Heart left ventricle (tissue), 16 donors: ENCODE results near the gene NCAPH2. TPM values are rescaled to one million over a fixed set of nuclear protein-coding genes. Genes with fewer than 3 reads are reported as not detected.
A peak's percentile ranks its signal among the peaks of the same experiment; 100 is the strongest.

ENCODE experiments used
- ATAC-seq, 4 donors: fragments of 200-7000 bp; cut with Tn5 transposase; one replicate each; pipeline ENCODE4 v1.9.1; 2020 to 2022; ENCODE audit warnings: moderate library complexity in 4 of 4, mild to moderate bottlenecking in 3 of 4, moderate number of reproducible peaks in 1 of 4
- DNase-seq, 5 donors: peaks; one replicate each; pipeline ENCODE4 v3.0.0-alpha.2; 2020
- H3K27ac ChIP-seq, 12 donors: fragments of 200-600 bp; sonication (generic) in 4 of 12; one replicate each; pipeline versions ENCODE4 v1.5.0 to v1.8.0; 2016 to 2022; ENCODE audit warnings: mild to moderate bottlenecking in 2 of 12
- H3K27me3 ChIP-seq, 9 donors: fragments of 200-600 bp; sonication (generic) in 2 of 9; one replicate each; pipeline versions ENCODE4 v1.5.1 to v1.8.0; 2016 to 2022; ENCODE audit warnings: mild to moderate bottlenecking in 3 of 9
- H3K36me3 ChIP-seq, 9 donors: fragments of 200-600 bp; sonication (generic) in 2 of 9; one replicate each; pipeline versions ENCODE4 v1.5.0 to v1.8.0; 2018 to 2022; ENCODE audit warnings: mild to moderate bottlenecking in 2 of 9
- H3K4me1 ChIP-seq, 12 donors: fragments of 200-600 bp; sonication (generic) in 4 of 12; one replicate each; pipeline versions ENCODE4 v1.5.0 to v1.8.0; 2016 to 2022; ENCODE audit warnings: mild to moderate bottlenecking in 3 of 12
- H3K4me3 ChIP-seq, 12 donors: fragments of 200-600 bp; sonication (generic) in 4 of 12; one replicate each; pipeline versions ENCODE4 v1.5.0 to v1.8.0; 2017 to 2022; ENCODE audit warnings: mild to moderate bottlenecking in 9 of 12, moderate library complexity in 4 of 12
- H3K9me3 ChIP-seq, 12 donors: fragments of 200-600 bp; sonication (generic) in 4 of 12; one replicate each; pipeline versions ENCODE4 v1.5.0 to v1.8.0; 2016 to 2022; ENCODE audit warnings: mild to moderate bottlenecking in 1 of 12
- POLR2A ChIP-seq, 2 donors: fragments of 450-650 bp; IDR thresholded peaks; one replicate each; pipeline ENCODE4 v1.6.1; 2017; ENCODE audit warnings: antibody characterized with exemption in 2 of 2, mild to moderate bottlenecking in 2 of 2, moderate library complexity in 2 of 2
- WGBS, 4 donors: extraction: QIAGEN DNeasy Blood & Tissue Kit in 2 of 4; methylation state at CpG; one replicate each; pipeline versions ENCODE4 v1.1.5 to v1.1.7; 2013 to 2018; 5-methylcytosine and 5-hydroxymethylcytosine counted together
- intact Hi-C, 10 donors: fragments of 100-400 bp; cut with DNase I; formaldehyde crosslinking; loops; one replicate each; pipeline versions ENCODE4 v1.11.1 to v1.14.2; 2022
- long read RNA-seq, 3 donors: library from polyadenylated mRNA; unstranded; transcript quantifications; one replicate each; pipeline ENCODE4 v2.0.0, GENCODE V29; 2020 to 2021
- polyA plus RNA-seq, 2 donors: library from polyadenylated mRNA; stranded (reverse); fragments of 200-250 nt; gene quantifications; one replicate each; pipeline ENCODE4 v1.2.3, GENCODE V29; 2013
- total RNA-seq, 9 donors: library from RNA; depleted of rRNA in 2 of 9; stranded (reverse); fragments of >200 nt in 2 of 9; fragmentation: NEBNext Ultra II Directional in 3 of 9; extraction: Animal tissue kit (Norgen Biotek cat#: 25700) in 3 of 9; gene quantifications; one replicate each; pipeline versions ENCODE4 v1.1.0 to v1.2.4, GENCODE V29; 2016 to 2023
- TF ChIP-seq, protein P1 (sequence below), 12 donors: fragments of 200-600 bp; sonication (generic) in 4 of 12; IDR thresholded peaks; one replicate each; pipeline versions ENCODE4 v1.5.0 to v1.8.0; 2018 to 2022; ENCODE audit warnings: antibody characterized with exemption in 12 of 12, mild to moderate bottlenecking in 5 of 12
- donor health status: ischemic (EF 13 %, LVEDD 7.1; RV severe dilation, severe dysfunction).
- donor health status: healthy with polysubstance abuse.
- donor health status: DM: no; HTN: yes; CAD: no.
- donor health status: DM: no; HTN: no; CAD: no.
- donor health status: ischemic (EF 25% LVEDD 6.9; RV normal size, moderate dysfunction).
- donor health status: ischemic (EF 25% LVEDD 5.7; RV mildly dilated, moderate dysfunction).
- donor health status: healthy.
- donor health status: DM: yes; HTN: yes; CAD: no.
- donor health status: ischemic (EF 35%, LVEDD 5.7; RV mildly dilated, moderate dysfunction).
- donor health status: nonischemic (EF 11% LVEDD 7.7; RV severe dilation, severe dysfunction).
- donor health status: DM: yes; HTN: yes; CAD: no.
- donor health status: PGD.
- donor health status: ischemic (EF 29% LVEDD 5.4; RV normal size, mild dysfunction).
- donor health status: nonischemic (EF 23%, LVEDD 6.1; RV moderate dilation, normal function).

The NCAPH2 gene
- total RNA-seq (10 to 100 TPM; 24.7 to 34.5 (median 27.9) TPM), polyA plus RNA-seq (10 to 100 TPM; 33.9 to 43.3 TPM)
- long read RNA-seq, donor 1, transcript NCAPH2-201 (20 exons, 1,996 nt), result minor isoform, 6 of 79 reads
- long read RNA-seq, donor 1, transcript NCAPH2-205 (20 exons, 2,037 nt), result major isoform, 46 of 79 reads
- long read RNA-seq, donor 1, partial matches to known transcripts, result 19 of 79 reads
- long read RNA-seq, donor 1, other reads (novel, unspliced or antisense), result 6 of 79 reads
- long read RNA-seq, donor 2, transcript NCAPH2-201 (20 exons, 1,996 nt), result minor isoform, 27 of 335 reads
- long read RNA-seq, donor 2, transcript NCAPH2-205 (20 exons, 2,037 nt), result major isoform, 239 of 335 reads
- long read RNA-seq, donor 2, partial matches to known transcripts, result 28 of 335 reads
- long read RNA-seq, donor 2, other reads (novel, unspliced or antisense), result 38 of 335 reads
- long read RNA-seq, donor 3, transcript NCAPH2-205 (20 exons, 2,037 nt), result major isoform, 57 of 77 reads
- long read RNA-seq, donor 3, partial matches to known transcripts, result 13 of 77 reads
- long read RNA-seq, donor 3, other reads (novel, unspliced or antisense), result 4 of 77 reads

GRCh38 chr22:50507991-50508884 lies at the start of gene NCAPH2:
TSS of gene NCAPH2 (plus strand) at chr22:50508224. CDS start at chr22:50508338, 114 bp downstream.
- ATAC-seq, result peak; percentile 60 to 86 (median 78)
- DNase-seq, result peak; percentile 95 to 99 (median 97)
- intact Hi-C loops, result loop anchor here in 4 of 10 donors (1.0 to 10.0 kb wide), 7 partner anchors 17 to 263 kb away; partner anchors contain the start of genes HDAC10 (in 2 of the 4), SCO2 (in 2 of the 4), CHKB (in 1 of the 4) and SBF1 (in 1 of the 4)
- TF ChIP-seq, protein P1, sequence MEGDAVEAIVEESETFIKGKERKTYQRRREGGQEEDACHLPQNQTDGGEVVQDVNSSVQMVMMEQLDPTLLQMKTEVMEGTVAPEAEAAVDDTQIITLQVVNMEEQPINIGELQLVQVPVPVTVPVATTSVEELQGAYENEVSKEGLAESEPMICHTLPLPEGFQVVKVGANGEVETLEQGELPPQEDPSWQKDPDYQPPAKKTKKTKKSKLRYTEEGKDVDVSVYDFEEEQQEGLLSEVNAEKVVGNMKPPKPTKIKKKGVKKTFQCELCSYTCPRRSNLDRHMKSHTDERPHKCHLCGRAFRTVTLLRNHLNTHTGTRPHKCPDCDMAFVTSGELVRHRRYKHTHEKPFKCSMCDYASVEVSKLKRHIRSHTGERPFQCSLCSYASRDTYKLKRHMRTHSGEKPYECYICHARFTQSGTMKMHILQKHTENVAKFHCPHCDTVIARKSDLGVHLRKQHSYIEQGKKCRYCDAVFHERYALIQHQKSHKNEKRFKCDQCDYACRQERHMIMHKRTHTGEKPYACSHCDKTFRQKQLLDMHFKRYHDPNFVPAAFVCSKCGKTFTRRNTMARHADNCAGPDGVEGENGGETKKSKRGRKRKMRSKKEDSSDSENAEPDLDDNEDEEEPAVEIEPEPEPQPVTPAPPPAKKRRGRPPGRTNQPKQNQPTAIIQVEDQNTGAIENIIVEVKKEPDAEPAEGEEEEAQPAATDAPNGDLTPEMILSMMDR (IDR thresholded peaks at IDR 0.05), result peak in 1 of 12 donors; percentile 23
- peak in 1 of 2 donors; percentile 71 for TF ChIP-seq POLR2A (IDR thresholded peaks at IDR 0.05)
- Histone ChIP-seq H3K27me3 (no peaks in the 10 kb centered on the region), H3K9me3 (no peaks in the 10 kb centered on the region), H3K36me3 (peaks cover 0 to 43% (median 28%) of the 10 kb centered on the region in 9 donors), H3K27ac (peak within 1 kb of the TSS; percentile 86 to 98 (median 93)), H3K4me3 (peak within 1 kb of the TSS; percentile 80 to 100 (median 96)), H3K4me1 (peaks cover 8 to 31% (median 23%) of the 10 kb centered on the region in 12 donors)
- WGBS, 4 donors, result 0 to 2% (median 1%) methylated on average over 19 to 76 of the region's 76 CpGs

- no peak overlapping the region for H3K4me3 ChIP-seq
- peaks cover 3 to 99% (median 95%) of the 10 kb centered on the region in 9 donors for H3K36me3 ChIP-seq
- DNase-seq (no peak), ATAC-seq (no peak)
- H3K4me1 ChIP-seq, result no peaks in the 10 kb centered on the region
- intact Hi-C loops, result no loop called here
- no peaks in the 10 kb centered on the region for H3K27me3 ChIP-seq
- no peaks in the 10 kb centered on the region for H3K9me3 ChIP-seq
- WGBS, 4 donors, result 90 to 93% (median 92%) methylated on average over 21 to 22 of the region's 22 CpGs
- no peak overlapping the region for H3K27ac ChIP-seq
- TF ChIP-seq, protein P1 (IDR thresholded peaks at IDR 0.05), result no peak
- no peak for TF ChIP-seq POLR2A (IDR thresholded peaks at IDR 0.05)
Observed at GRCh38 chr22:50459016-50459415, 49.0 kb upstream of the NCAPH2 start.

- intact Hi-C loops, result loop anchor here in 1 of 10 donors (10.0 kb wide), 1 partner anchor 235 kb away; no protein-coding TSS in a partner anchor
- no peak overlapping the region for H3K4me3 ChIP-seq
- WGBS, 4 donors, result 92 to 95% (median 95%) methylated on average over 20 to 41 of the region's 41 CpGs
- no peaks in the 10 kb centered on the region for H3K9me3 ChIP-seq
- ATAC-seq (no peak), DNase-seq (no peak)
- TF ChIP-seq POLR2A (IDR thresholded peaks at IDR 0.05), result no peak
- TF ChIP-seq, protein P1 (IDR thresholded peaks at IDR 0.05), result no peak
- no peaks in the 10 kb centered on the region for H3K27me3 ChIP-seq
- peaks cover 4 to 99% (median 95%) of the 10 kb centered on the region in 9 donors for H3K36me3 ChIP-seq
- no peak overlapping the region for H3K27ac ChIP-seq
- H3K4me1 ChIP-seq, result no peaks in the 10 kb centered on the region
Observed at GRCh38 chr22:50459496-50460140, 48.4 kb upstream of the NCAPH2 start.
